ENCODE measurements around the gene NHEJ1. TPM values are rescaled to one million over a fixed set of nuclear protein-coding genes. Genes with fewer than 3 reads are reported as not detected.

Gene NHEJ1
- total RNA-seq, 2 donors from 2014 or later, result 8.9 to 9.3 TPM

- DNase-seq (no peak), ATAC-seq (no peak)
- 94 to 98% methylated on average over 16 of the region's 16 CpGs for WGBS, 2 donors
- Histone ChIP-seq H3K4me3 (no peak overlapping the region), H3K9me3 (no peaks in the 10 kb centered on the region), H3K27ac (no peak overlapping the region), H3K27me3 (no peaks in the 10 kb centered on the region), H3K4me1 (peaks cover 40% of the 10 kb centered on the region), H3K36me3 (replicated peaks in 1 of 2; ENCODE audit: insufficient read depth in 1 of 2, low read depth in 2 of 2) (no peaks in the 10 kb centered on the region)
- TF ChIP-seq POLR2A (IDR thresholded peaks at IDR 0.05), result no peak
- TF ChIP-seq CTCF (IDR thresholded peaks at IDR 0.05), result no peak
- intact Hi-C loops (cut with DNase I), result no loop called here
Observed at GRCh38 chr2:219129589-219129988, 31.0 kb downstream of the NHEJ1 start.

GRCh38 chr2:219128396-219128795, 32.2 kb downstream of the NHEJ1 start:
- WGBS, 2 donors, result 77 to 95% methylated on average over 7 of the region's 7 CpGs
- DNase-seq (no peak), ATAC-seq (no peak)
- intact Hi-C loops (cut with DNase I), result no loop called here
- no peaks in the 10 kb centered on the region for H3K27me3 ChIP-seq
- H3K36me3 ChIP-seq (replicated peaks in 1 of 2; ENCODE audit: insufficient read depth in 1 of 2, low read depth in 2 of 2), result no peaks in the 10 kb centered on the region
- H3K4me1 ChIP-seq, result peaks cover 44% of the 10 kb centered on the region
- no peaks in the 10 kb centered on the region for H3K9me3 ChIP-seq
- no peak overlapping the region for H3K27ac ChIP-seq
- TF ChIP-seq POLR2A (IDR thresholded peaks at IDR 0.05) (no peak), CTCF (IDR thresholded peaks at IDR 0.05) (no peak)
- no peak overlapping the region for H3K4me3 ChIP-seq

DNA sequence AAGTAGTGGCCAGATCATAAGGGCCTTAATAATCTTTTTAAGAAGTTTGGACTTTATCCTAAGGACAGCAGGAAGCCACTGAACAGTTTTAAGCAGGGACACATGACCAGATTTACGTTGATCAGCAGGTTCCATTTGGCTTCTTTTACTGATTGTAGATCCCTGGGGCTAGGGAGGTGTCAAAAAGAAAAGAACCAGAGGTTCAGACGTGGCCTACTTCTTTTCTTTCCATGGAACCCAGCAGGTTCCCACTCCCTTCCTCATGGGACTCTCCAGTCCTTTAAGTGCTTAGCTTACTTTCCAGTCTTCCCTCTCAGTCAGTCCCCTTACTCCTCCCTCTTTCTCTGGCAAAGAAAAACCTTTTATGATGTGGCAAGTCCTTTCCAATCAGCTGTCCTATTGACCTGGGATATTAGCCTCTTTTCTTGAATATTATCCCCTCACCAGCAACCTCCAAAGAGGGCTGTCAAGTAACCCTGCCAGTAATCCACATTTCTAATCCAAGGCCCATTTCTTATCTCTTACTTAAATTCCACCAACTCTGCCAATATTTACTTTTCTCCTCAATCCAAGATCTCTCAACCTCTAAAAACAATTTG, 33.5 kb downstream of the NHEJ1 start:
- H3K9me3 ChIP-seq, result no peaks in the 10 kb centered on the region
- H3K36me3 ChIP-seq (replicated peaks in 1 of 2; ENCODE audit: insufficient read depth in 1 of 2, low read depth in 2 of 2), result no peaks in the 10 kb centered on the region
- peak overlapping the region in 1 of 4 donors; percentile 26 for H3K27ac ChIP-seq
- no peaks in the 10 kb centered on the region for H3K27me3 ChIP-seq
- intact Hi-C loops (cut with DNase I), result no loop called here
- no peak overlapping the region for H3K4me3 ChIP-seq
- H3K4me1 ChIP-seq, result peaks cover 56% of the 10 kb centered on the region
- TF ChIP-seq CTCF (IDR thresholded peaks at IDR 0.05) (no peak), POLR2A (IDR thresholded peaks at IDR 0.05) (no peak)
- WGBS, 2 donors, result 41 to 42% methylated on average over 2 of the region's 2 CpGs
- DNase-seq (no peak), ATAC-seq (no peak)

- TF ChIP-seq CTCF (IDR thresholded peaks at IDR 0.05), result no peak
- TF ChIP-seq POLR2A (IDR thresholded peaks at IDR 0.05), result no peak
- Histone ChIP-seq H3K36me3 (replicated peaks in 1 of 2; ENCODE audit: insufficient read depth in 1 of 2, low read depth in 2 of 2) (no peaks in the 10 kb centered on the region), H3K4me3 (no peak overlapping the region), H3K9me3 (no peaks in the 10 kb centered on the region), H3K4me1 (peaks cover 61% of the 10 kb centered on the region), H3K27me3 (no peaks in the 10 kb centered on the region), H3K27ac (peak overlapping the region in 1 of 4 donors; percentile 26)
- peak in 3 of 4 donors; percentile 21 to 43 (median 37) for DNase-seq
- ATAC-seq, result peak; percentile 45
- intact Hi-C loops (cut with DNase I), result no loop called here
- WGBS, 2 donors, result 20 to 31% methylated on average over 3 of the region's 3 CpGs
Observed at GRCh38 chr2:219126555-219126954, 34.1 kb downstream of the NHEJ1 start.

- ATAC-seq, result no peak
- DNase-seq, result no peak
- TF ChIP-seq CTCF (IDR thresholded peaks at IDR 0.05) (no peak), POLR2A (IDR thresholded peaks at IDR 0.05) (no peak)
- H3K27ac ChIP-seq, result no peak overlapping the region
- no peak overlapping the region for H3K4me3 ChIP-seq
- H3K9me3 ChIP-seq, result no peaks in the 10 kb centered on the region
- WGBS, 2 donors, result 68 to 79% methylated on average over 1 of the region's 1 CpG
- H3K27me3 ChIP-seq, result no peaks in the 10 kb centered on the region
- H3K36me3 ChIP-seq (replicated peaks in 1 of 2; ENCODE audit: insufficient read depth in 1 of 2, low read depth in 2 of 2), result no peaks in the 10 kb centered on the region
- peaks cover 61% of the 10 kb centered on the region for H3K4me1 ChIP-seq
- intact Hi-C loops (cut with DNase I), result no loop called here
Observed at GRCh38 chr2:219125886-219126270, 34.7 kb downstream of the NHEJ1 start.

All from body of pancreas (tissue), 4 donors.